ENCODE data around the gene TGFBR3. TPM values are rescaled to one million over a fixed set of nuclear protein-coding genes. Genes with fewer than 3 reads are reported as not detected.
A peak's percentile ranks its signal among the peaks of the same experiment; 100 is the strongest.

TGFBR3 gene
- total RNA-seq, 2 donors from 2014 or later = 67.6 to 157 TPM

GRCh38 chr1:91895832-91896556, 10.0 kb upstream of the TGFBR3 start:
- no peak overlapping the region for H3K4me3 Mint-ChIP-seq
- H3K27ac Mint-ChIP-seq = peak overlapping the region in 1 of 2 donors; percentile 9
- DNase-seq (ENCODE audit: low spot score) = no peak
- H3K27me3 Mint-ChIP-seq = no peaks in the 10 kb centered on the region
- H3K9me3 Mint-ChIP-seq = peaks cover 4% of the 10 kb centered on the region
- no peak for ATAC-seq
- peaks cover 29 to 31% of the 10 kb centered on the region in 2 donors for H3K4me1 Mint-ChIP-seq (ENCODE audit: low read depth in 2 of 2)
- H3K36me3 Mint-ChIP-seq = peaks cover 6% of the 10 kb centered on the region

GRCh38 chr1:91894036-91894761, 8.2 kb upstream of the TGFBR3 start:
- Mint-ChIP-seq H3K27ac (peak overlapping the region in 1 of 2 donors; percentile 9), H3K27me3 (no peaks in the 10 kb centered on the region), H3K9me3 (peaks cover 4% of the 10 kb centered on the region), H3K36me3 (peaks cover 6% of the 10 kb centered on the region), H3K4me1 (ENCODE audit: low read depth in 2 of 2) (peaks cover 31 to 39% of the 10 kb centered on the region in 2 donors), H3K4me3 (no peak overlapping the region)
- no peak for DNase-seq (ENCODE audit: low spot score)
- peak in 1 of 2 donors; percentile 60 for ATAC-seq

GRCh38 chr1:91891969-91892368, 6.0 kb upstream of the TGFBR3 start:
- Mint-ChIP-seq H3K4me3 (peak overlapping the region; percentile 64), H3K27ac (peak overlapping the region; percentile 64 to 86), H3K27me3 (no peaks in the 10 kb centered on the region), H3K36me3 (peaks cover 6% of the 10 kb centered on the region), H3K4me1 (ENCODE audit: low read depth in 2 of 2) (peaks cover 33 to 45% of the 10 kb centered on the region in 2 donors), H3K9me3 (peaks cover 4% of the 10 kb centered on the region)
- no peak for DNase-seq (ENCODE audit: low spot score)
- ATAC-seq = peak; percentile 71 to 75

- Mint-ChIP-seq H3K9me3 (peaks cover 4% of the 10 kb centered on the region), H3K4me1 (ENCODE audit: low read depth in 2 of 2) (peaks cover 38 to 48% of the 10 kb centered on the region in 2 donors), H3K36me3 (peaks cover 6% of the 10 kb centered on the region), H3K27me3 (no peaks in the 10 kb centered on the region), H3K4me3 (peak overlapping the region; percentile 64), H3K27ac (peak overlapping the region; percentile 64 to 86)
- ATAC-seq (peak in 1 of 2 donors; percentile 28), DNase-seq (ENCODE audit: low spot score) (no peak)
These were observed 5.5 kb upstream of the TGFBR3 start for GRCh38 chr1:91891454-91891853.

GRCh38 chr1:91889717-91890459, 3.9 kb upstream of the TGFBR3 start:
- peaks cover 10% of the 10 kb centered on the region for H3K36me3 Mint-ChIP-seq
- ATAC-seq (no peak), DNase-seq (ENCODE audit: low spot score) (no peak)
- no peaks in the 10 kb centered on the region for H3K9me3 Mint-ChIP-seq
- H3K27ac Mint-ChIP-seq = peak overlapping the region in 1 of 2 donors; percentile 53
- H3K27me3 Mint-ChIP-seq = no peaks in the 10 kb centered on the region
- peaks cover 35 to 39% of the 10 kb centered on the region in 2 donors for H3K4me1 Mint-ChIP-seq (ENCODE audit: low read depth in 2 of 2)
- H3K4me3 Mint-ChIP-seq = no peak overlapping the region

- Mint-ChIP-seq H3K4me1 (ENCODE audit: low read depth in 2 of 2) (peaks cover 45 to 48% of the 10 kb centered on the region in 2 donors), H3K4me3 (peak overlapping the region; percentile 100), H3K9me3 (no peaks in the 10 kb centered on the region), H3K36me3 (peaks cover 4% of the 10 kb centered on the region), H3K27ac (peak overlapping the region; percentile 86 to 93), H3K27me3 (no peaks in the 10 kb centered on the region)
- peak; percentile 55 to 63 for ATAC-seq
- DNase-seq (ENCODE audit: low spot score) = peak; percentile 65
These were observed 687 bp downstream of the TGFBR3 start for GRCh38 chr1:91885213-91885715.

GRCh38 chr1:91884459-91885212, 1.3 kb downstream of the TGFBR3 start:
- peak; percentile 33 to 58 for ATAC-seq
- Mint-ChIP-seq H3K9me3 (no peaks in the 10 kb centered on the region), H3K4me3 (peak overlapping the region; percentile 100), H3K36me3 (peaks cover 4% of the 10 kb centered on the region), H3K27me3 (no peaks in the 10 kb centered on the region), H3K27ac (peak overlapping the region; percentile 86 to 93), H3K4me1 (ENCODE audit: low read depth in 2 of 2) (peaks cover 44 to 46% of the 10 kb centered on the region in 2 donors)
- DNase-seq (ENCODE audit: low spot score) = peak; percentile 67

- no peaks in the 10 kb centered on the region for H3K27me3 Mint-ChIP-seq
- peaks cover 48 to 52% of the 10 kb centered on the region in 2 donors for H3K4me1 Mint-ChIP-seq (ENCODE audit: low read depth in 2 of 2)
- H3K9me3 Mint-ChIP-seq = no peaks in the 10 kb centered on the region
- H3K4me3 Mint-ChIP-seq = peak overlapping the region; percentile 100
- DNase-seq (ENCODE audit: low spot score) (no peak), ATAC-seq (no peak)
- H3K36me3 Mint-ChIP-seq = peaks cover 4% of the 10 kb centered on the region
- H3K27ac Mint-ChIP-seq = peak overlapping the region; percentile 86 to 93
These were observed 2.5 kb downstream of the TGFBR3 start for GRCh38 chr1:91883470-91883869.

- peaks cover 4% of the 10 kb centered on the region for H3K36me3 Mint-ChIP-seq
- ATAC-seq (no peak), DNase-seq (ENCODE audit: low spot score) (no peak)
- H3K9me3 Mint-ChIP-seq = no peaks in the 10 kb centered on the region
- no peaks in the 10 kb centered on the region for H3K27me3 Mint-ChIP-seq
- peaks cover 60 to 67% of the 10 kb centered on the region in 2 donors for H3K4me1 Mint-ChIP-seq (ENCODE audit: low read depth in 2 of 2)
- H3K27ac Mint-ChIP-seq = peak overlapping the region; percentile 65 to 93
- H3K4me3 Mint-ChIP-seq = peak overlapping the region; percentile 69
These were observed 4.7 kb downstream of the TGFBR3 start for GRCh38 chr1:91881280-91881679.

GRCh38 chr1:91879733-91880132, 6.2 kb downstream of the TGFBR3 start:
- H3K36me3 Mint-ChIP-seq = no peaks in the 10 kb centered on the region
- H3K27me3 Mint-ChIP-seq = no peaks in the 10 kb centered on the region
- H3K27ac Mint-ChIP-seq = peak overlapping the region; percentile 17 to 93
- H3K9me3 Mint-ChIP-seq = no peaks in the 10 kb centered on the region
- ATAC-seq (no peak), DNase-seq (ENCODE audit: low spot score) (no peak)
- H3K4me3 Mint-ChIP-seq = peak overlapping the region; percentile 30
- H3K4me1 Mint-ChIP-seq (ENCODE audit: low read depth in 2 of 2) = peaks cover 70 to 77% of the 10 kb centered on the region in 2 donors

GRCh38 chr1:91877574-91878208, 8.3 kb downstream of the TGFBR3 start:
- Mint-ChIP-seq H3K27me3 (no peaks in the 10 kb centered on the region), H3K4me1 (ENCODE audit: low read depth in 2 of 2) (peaks cover 64 to 69% of the 10 kb centered on the region in 2 donors), H3K4me3 (peak overlapping the region; percentile 59), H3K9me3 (no peaks in the 10 kb centered on the region), H3K27ac (peak overlapping the region; percentile 60 to 87), H3K36me3 (no peaks in the 10 kb centered on the region)
- peak; percentile 48 to 56 for ATAC-seq
- no peak for DNase-seq (ENCODE audit: low spot score)

- H3K36me3 Mint-ChIP-seq = no peaks in the 10 kb centered on the region
- H3K4me3 Mint-ChIP-seq = peak overlapping the region; percentile 59
- no peak for ATAC-seq
- H3K27ac Mint-ChIP-seq = peak overlapping the region; percentile 60 to 87
- H3K27me3 Mint-ChIP-seq = no peaks in the 10 kb centered on the region
- H3K4me1 Mint-ChIP-seq (ENCODE audit: low read depth in 2 of 2) = peaks cover 71 to 76% of the 10 kb centered on the region in 2 donors
- no peak for DNase-seq (ENCODE audit: low spot score)
- H3K9me3 Mint-ChIP-seq = no peaks in the 10 kb centered on the region
These were observed 9.0 kb downstream of the TGFBR3 start for GRCh38 chr1:91876781-91877573.

All from natural killer cell treated with Interleukin-12 subunit alpha and Interleukin-12 subunit beta and Interleukin-15 and Interleukin-18, amount 100 ng/mL, for 72 hours (primary cell).